HEK293 (cell line): Measurements from ENCODE around the gene TCEA2.

Experiments used
- BCL11A ChIP-seq: fragments of 450-650 bp; formaldehyde crosslinking; IDR thresholded peaks from 2 replicates; pipeline ENCODE4 v1.5.1; 2016; ENCODE audit warnings: low read depth, missing biosample characterization, missing genetic modification characterization
- ZNF555 ChIP-seq: fragments of 450-650 bp; formaldehyde crosslinking; conservative IDR thresholded peaks from 2 replicates; pipeline ENCODE4 v1.5.1; 2017; ENCODE audit warnings: missing biosample characterization, mild to moderate bottlenecking, missing genetic modification characterization, inconsistent platforms
- ZNF621 ChIP-seq: fragments of 450-650 bp; formaldehyde crosslinking; IDR thresholded peaks from 2 replicates; pipeline ENCODE4 v1.5.1; 2017; ENCODE audit warnings: missing biosample characterization, missing genetic modification characterization
- TF ChIP-seq, protein P1 (sequence below): fragments of 450-650 bp; formaldehyde crosslinking; IDR thresholded peaks from 2 replicates; pipeline ENCODE4 v1.5.1; 2016; ENCODE audit warnings: missing biosample characterization, missing genetic modification characterization
- TF ChIP-seq, protein P2 (sequence below): fragments of 450-650 bp; formaldehyde crosslinking; IDR thresholded peaks from 2 replicates; pipeline ENCODE4 v1.5.1; 2016; ENCODE audit warnings: missing biosample characterization, missing genetic modification characterization

DNA sequence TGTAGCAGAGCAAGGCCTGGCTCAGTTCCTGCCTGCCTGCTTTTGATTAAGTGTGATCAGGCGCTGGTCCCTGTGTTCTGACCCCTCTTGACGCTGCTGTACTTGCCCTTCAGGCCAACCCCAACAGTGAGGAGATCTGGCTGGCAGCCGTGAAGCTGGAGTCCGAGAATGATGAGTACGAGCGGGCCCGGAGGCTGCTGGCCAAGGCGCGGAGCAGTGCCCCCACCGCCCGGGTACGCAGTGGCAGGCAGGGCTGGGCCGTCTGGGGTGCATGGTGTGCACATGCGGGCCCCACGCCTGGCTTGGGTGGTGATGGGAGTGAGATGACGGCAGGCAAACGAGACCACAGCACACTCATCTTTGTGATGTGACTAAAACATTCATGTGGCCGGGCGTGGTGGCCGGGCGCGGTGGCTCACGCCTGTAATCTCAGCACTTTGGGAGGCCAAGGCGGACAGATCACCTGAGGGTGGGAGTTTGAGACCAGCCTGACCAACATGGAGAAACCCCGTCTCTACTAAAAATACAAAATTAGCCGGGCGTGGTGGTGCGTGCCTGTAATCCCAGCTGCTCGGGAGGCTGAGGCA lies 37.1 kb upstream of the TCEA2 start:
- no peak for TF ChIP-seq ZNF621 (tag by site-specific recombination)
- no peak for TF ChIP-seq ZNF555 (tag by site-specific recombination)
- TF ChIP-seq BCL11A: no peak
- TF ChIP-seq, protein P1, sequence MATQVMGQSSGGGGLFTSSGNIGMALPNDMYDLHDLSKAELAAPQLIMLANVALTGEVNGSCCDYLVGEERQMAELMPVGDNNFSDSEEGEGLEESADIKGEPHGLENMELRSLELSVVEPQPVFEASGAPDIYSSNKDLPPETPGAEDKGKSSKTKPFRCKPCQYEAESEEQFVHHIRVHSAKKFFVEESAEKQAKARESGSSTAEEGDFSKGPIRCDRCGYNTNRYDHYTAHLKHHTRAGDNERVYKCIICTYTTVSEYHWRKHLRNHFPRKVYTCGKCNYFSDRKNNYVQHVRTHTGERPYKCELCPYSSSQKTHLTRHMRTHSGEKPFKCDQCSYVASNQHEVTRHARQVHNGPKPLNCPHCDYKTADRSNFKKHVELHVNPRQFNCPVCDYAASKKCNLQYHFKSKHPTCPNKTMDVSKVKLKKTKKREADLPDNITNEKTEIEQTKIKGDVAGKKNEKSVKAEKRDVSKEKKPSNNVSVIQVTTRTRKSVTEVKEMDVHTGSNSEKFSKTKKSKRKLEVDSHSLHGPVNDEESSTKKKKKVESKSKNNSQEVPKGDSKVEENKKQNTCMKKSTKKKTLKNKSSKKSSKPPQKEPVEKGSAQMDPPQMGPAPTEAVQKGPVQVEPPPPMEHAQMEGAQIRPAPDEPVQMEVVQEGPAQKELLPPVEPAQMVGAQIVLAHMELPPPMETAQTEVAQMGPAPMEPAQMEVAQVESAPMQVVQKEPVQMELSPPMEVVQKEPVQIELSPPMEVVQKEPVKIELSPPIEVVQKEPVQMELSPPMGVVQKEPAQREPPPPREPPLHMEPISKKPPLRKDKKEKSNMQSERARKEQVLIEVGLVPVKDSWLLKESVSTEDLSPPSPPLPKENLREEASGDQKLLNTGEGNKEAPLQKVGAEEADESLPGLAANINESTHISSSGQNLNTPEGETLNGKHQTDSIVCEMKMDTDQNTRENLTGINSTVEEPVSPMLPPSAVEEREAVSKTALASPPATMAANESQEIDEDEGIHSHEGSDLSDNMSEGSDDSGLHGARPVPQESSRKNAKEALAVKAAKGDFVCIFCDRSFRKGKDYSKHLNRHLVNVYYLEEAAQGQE: no peak
- TF ChIP-seq, protein P2, sequence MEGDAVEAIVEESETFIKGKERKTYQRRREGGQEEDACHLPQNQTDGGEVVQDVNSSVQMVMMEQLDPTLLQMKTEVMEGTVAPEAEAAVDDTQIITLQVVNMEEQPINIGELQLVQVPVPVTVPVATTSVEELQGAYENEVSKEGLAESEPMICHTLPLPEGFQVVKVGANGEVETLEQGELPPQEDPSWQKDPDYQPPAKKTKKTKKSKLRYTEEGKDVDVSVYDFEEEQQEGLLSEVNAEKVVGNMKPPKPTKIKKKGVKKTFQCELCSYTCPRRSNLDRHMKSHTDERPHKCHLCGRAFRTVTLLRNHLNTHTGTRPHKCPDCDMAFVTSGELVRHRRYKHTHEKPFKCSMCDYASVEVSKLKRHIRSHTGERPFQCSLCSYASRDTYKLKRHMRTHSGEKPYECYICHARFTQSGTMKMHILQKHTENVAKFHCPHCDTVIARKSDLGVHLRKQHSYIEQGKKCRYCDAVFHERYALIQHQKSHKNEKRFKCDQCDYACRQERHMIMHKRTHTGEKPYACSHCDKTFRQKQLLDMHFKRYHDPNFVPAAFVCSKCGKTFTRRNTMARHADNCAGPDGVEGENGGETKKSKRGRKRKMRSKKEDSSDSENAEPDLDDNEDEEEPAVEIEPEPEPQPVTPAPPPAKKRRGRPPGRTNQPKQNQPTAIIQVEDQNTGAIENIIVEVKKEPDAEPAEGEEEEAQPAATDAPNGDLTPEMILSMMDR (tag by site-specific recombination): no peak
